ENCODE data around the gene RNF217. TPM values are rescaled to one million over a fixed set of nuclear protein-coding genes. Genes with fewer than 3 reads are reported as not detected.

The RNF217 gene
- total RNA-seq, 1 donor from 2014 or later = 21.8 TPM

GRCh38 chr6:124990988-124991387 is 28.8 kb downstream of the RNF217 start:
- no peak for ATAC-seq

- no peak for ATAC-seq
Measured at GRCh38 chr6:124991764-124992295, 29.6 kb downstream of the RNF217 start.

- peak; percentile 31 for ATAC-seq
Measured at GRCh38 chr6:124993327-124993726, 31.1 kb downstream of the RNF217 start.

GRCh38 chr6:124994648-124995047 is 32.4 kb downstream of the RNF217 start:
- no peak for ATAC-seq

- no peak for ATAC-seq
Measured at GRCh38 chr6:124995131-124995530, 32.9 kb downstream of the RNF217 start.

GRCh38 chr6:124995645-124996325 is 33.5 kb downstream of the RNF217 start:
- peak; percentile 23 for ATAC-seq

GRCh38 chr6:124996411-124996810 is 34.2 kb downstream of the RNF217 start:
- ATAC-seq = no peak

GRCh38 chr6:124997196-124997875 is 35.1 kb downstream of the RNF217 start:
- no peak for ATAC-seq

- ATAC-seq = peak; percentile 28
Measured at GRCh38 chr6:124999105-124999764, 37.0 kb downstream of the RNF217 start.

GRCh38 chr6:125001684-125002405 is 39.6 kb downstream of the RNF217 start:
- no peak for ATAC-seq

- ATAC-seq = no peak
Measured at GRCh38 chr6:125002406-125002741, 40.1 kb downstream of the RNF217 start.

GRCh38 chr6:125003070-125003469 is 40.8 kb downstream of the RNF217 start:
- no peak for ATAC-seq

GRCh38 chr6:125004198-125004597 is 42.0 kb downstream of the RNF217 start:
- ATAC-seq = no peak

GRCh38 chr6:125004797-125005595 is 42.8 kb downstream of the RNF217 start:
- ATAC-seq = peak; percentile 85

GRCh38 chr6:125008261-125008703 is 46.0 kb downstream of the RNF217 start:
- ATAC-seq = no peak

- ATAC-seq = no peak
Measured at GRCh38 chr6:125008957-125009356, 46.7 kb downstream of the RNF217 start.

GRCh38 chr6:125009578-125009977 is 47.3 kb downstream of the RNF217 start:
- no peak for ATAC-seq

- no peak for ATAC-seq
Measured at GRCh38 chr6:125013938-125014660, 51.9 kb downstream of the RNF217 start.

- no peak for ATAC-seq
Measured at GRCh38 chr6:125014661-125014957, 52.4 kb downstream of the RNF217 start.

GRCh38 chr6:125015152-125015551 is 52.9 kb downstream of the RNF217 start:
- ATAC-seq = no peak

GRCh38 chr6:125018136-125018535 is 55.9 kb downstream of the RNF217 start:
- ATAC-seq = no peak

- ATAC-seq = no peak
Measured at GRCh38 chr6:125019281-125019680, 57.0 kb downstream of the RNF217 start.
